IMR-90 (cell line): ENCODE results near the gene TBC1D16. TPM values are rescaled to one million over a fixed set of nuclear protein-coding genes. Genes with fewer than 3 reads are reported as not detected.

Source experiments
- ATAC-seq: fragments of 200-7000 bp; cut with Tn5 transposase; 2 replicates; pipeline ENCODE4 v1.9.1; 2020; ENCODE audit warnings: low read depth, mild to moderate bottlenecking, moderate library complexity
- BruUV-seq: library from RNA; stranded (reverse); fragments of 400-500 nt; replicated peaks from 2 replicates; lab custom pipeline; 2021; lab: Mats Ljungman, UMichigan
- CTCF ChIA-PET: fragments of 300-600 bp; formaldehyde crosslinking; extraction: SDS; loops from one replicate; lab custom pipeline; 2021; ENCODE audit warnings: antibody characterized with exemption; lab: Yijun Ruan, JAX
- POLR2A ChIA-PET: fragments of 300-600 bp; sonication (Branson Sonifier 250); formaldehyde crosslinking; loops from one replicate; lab custom pipeline; 2022; ENCODE audit warnings: antibody characterized with exemption; ENCODE audit not compliant: unreplicated experiment; lab: Charles Lee
- DNase-seq: peaks from one replicate; pipeline ENCODE4 v3.0.0; 2013
- H2AFZ ChIP-seq: replicated peaks from 2 replicates; pipeline ENCODE3; 2013; ENCODE audit warnings: low read length, mild to moderate bottlenecking; ENCODE audit not compliant: poor library complexity
- H2AK5ac ChIP-seq: 2 replicates; pipeline ENCODE4 v1.6.1; 2013; ENCODE audit warnings: low read depth, low read length, inconsistent platforms
- H2AK9ac ChIP-seq: replicated peaks from 2 replicates; pipeline ENCODE3; 2013; ENCODE audit warnings: mild to moderate bottlenecking, low read depth, low read length, moderate library complexity; ENCODE audit not compliant: poor library complexity
- H2BK120ac ChIP-seq: 2 replicates; pipeline ENCODE4 v1.6.1; 2013; ENCODE audit warnings: low read depth, low read length, inconsistent platforms
- H2BK15ac ChIP-seq: 3 replicates; pipeline ENCODE4 v1.6.1; 2013; ENCODE audit warnings: low read depth, low read length, inconsistent platforms
- H2BK20ac ChIP-seq: 2 replicates; pipeline ENCODE4 v1.6.1; 2013; ENCODE audit warnings: low read depth, mild to moderate bottlenecking, inconsistent platforms, low read length, moderate library complexity
- H2BK5ac ChIP-seq: 2 replicates; pipeline ENCODE4 v1.6.1; 2013; ENCODE audit warnings: mild to moderate bottlenecking, low read depth, low read length, inconsistent platforms; ENCODE audit not compliant: poor library complexity, severe bottlenecking
- H3K14ac ChIP-seq: replicated peaks from 2 replicates; pipeline ENCODE4 v1.6.1; 2013; ENCODE audit warnings: low read depth, low read length, inconsistent platforms
- H3K18ac ChIP-seq: 2 replicates; pipeline ENCODE4 v1.6.1; 2013; ENCODE audit warnings: low read depth, low read length, control low read depth
- H3K23ac ChIP-seq: 2 replicates; pipeline ENCODE4 v1.6.1; 2013; ENCODE audit warnings: low read depth, low read length, inconsistent platforms
- H3K27ac ChIP-seq: 2 replicates; pipeline ENCODE4 v1.5.1; 2013; ENCODE audit warnings: mild to moderate bottlenecking, control low read depth, low read length; ENCODE audit not compliant: insufficient read depth
- H3K27me3 ChIP-seq: 2 replicates; pipeline ENCODE4 v1.6.1; 2013; ENCODE audit warnings: low read length; ENCODE audit not compliant: control insufficient read depth, insufficient read depth
- H3K36me3 ChIP-seq: 2 replicates; pipeline ENCODE4 v1.6.1; 2013; ENCODE audit warnings: low read length, mixed read lengths; ENCODE audit not compliant: control insufficient read depth, insufficient read depth
- H3K4ac ChIP-seq: 2 replicates; pipeline ENCODE4 v1.6.1; 2013; ENCODE audit warnings: low read depth, low read length, inconsistent platforms
- H3K4me1 ChIP-seq: 2 replicates; pipeline ENCODE4 v1.6.1; 2013; ENCODE audit warnings: low read length, mixed read lengths; ENCODE audit not compliant: control insufficient read depth, insufficient read depth
- H3K4me2 ChIP-seq: 2 replicates; pipeline ENCODE4 v1.6.1; 2013; ENCODE audit warnings: low read depth, mild to moderate bottlenecking, control low read depth, low read length, moderate library complexity
- H3K4me3 ChIP-seq: 2 replicates; pipeline ENCODE4 v1.5.1; 2013; ENCODE audit warnings: low read depth, mild to moderate bottlenecking, control low read depth, low read length, moderate library complexity; ENCODE audit not compliant: insufficient read depth
- H3K56ac ChIP-seq: 2 replicates; pipeline ENCODE4 v1.6.1; 2013; ENCODE audit warnings: low read length, inconsistent platforms; ENCODE audit not compliant: insufficient read depth; ENCODE audit errors: extremely low read depth
- H3K79me1 ChIP-seq, 2 experiments: 2 replicates each; pipeline ENCODE4 v1.6.1; 2013; ENCODE audit warnings: low read length in 2 of 2, inconsistent platforms in 1 of 2, low read depth in 1 of 2
- H3K9ac ChIP-seq: 2 replicates; pipeline ENCODE4 v1.6.1; 2013; ENCODE audit warnings: low read depth, low read length, control low read depth
- H3K9me1 ChIP-seq: 2 replicates; pipeline ENCODE4 v1.6.1; 2013; ENCODE audit warnings: low read length, inconsistent platforms; ENCODE audit not compliant: insufficient read depth
- H3K9me3 ChIP-seq: 2 replicates; pipeline ENCODE4 v1.6.1; 2013; ENCODE audit warnings: low read length; ENCODE audit not compliant: control insufficient read depth, insufficient read depth
- H4K20me1 ChIP-seq: 2 replicates; pipeline ENCODE4 v1.6.1; 2013; ENCODE audit warnings: low read length, inconsistent platforms; ENCODE audit not compliant: insufficient read depth
- H4K5ac ChIP-seq: 2 replicates; pipeline ENCODE4 v1.6.1; 2013; ENCODE audit warnings: mild to moderate bottlenecking, low read depth, low read length, control low read depth
- H4K8ac ChIP-seq, 2 experiments: 2 replicates each; pipeline ENCODE4 v1.6.1; 2013; ENCODE audit warnings: low read depth in 2 of 2, low read length in 2 of 2, control low read depth in 1 of 2, inconsistent platforms in 1 of 2
- H4K91ac ChIP-seq: 2 replicates; pipeline ENCODE4 v1.6.1; 2013; ENCODE audit warnings: low read depth, low read length, inconsistent platforms; ENCODE audit not compliant: insufficient read depth
- BHLHE40 ChIP-seq: fragments of 150-350 bp; IDR thresholded peaks from 2 replicates; pipeline ENCODE4 v1.6.1; 2016; ENCODE audit warnings: mild to moderate bottlenecking, low read depth, low read length
- CEBPB ChIP-seq: IDR thresholded peaks from 2 replicates; pipeline ENCODE4 v1.6.1; 2012; ENCODE audit warnings: low read depth, low read length, improper control_type of control experiment
- CHD1 ChIP-seq: IDR thresholded peaks from 2 replicates; pipeline ENCODE4 v1.6.1; 2012; ENCODE audit warnings: low read depth, low read length, improper control_type of control experiment
- CTCF ChIP-seq: conservative IDR thresholded peaks from 2 replicates; pipeline ENCODE4 v1.5.1; 2012; ENCODE audit warnings: mild to moderate bottlenecking, low read depth, low read length, improper control_type of control experiment
- MAFK ChIP-seq: IDR thresholded peaks from 2 replicates; pipeline ENCODE4 v1.6.1; 2012; ENCODE audit warnings: low read depth, low read length, improper control_type of control experiment
- MAZ ChIP-seq: IDR thresholded peaks from 2 replicates; pipeline ENCODE4 v1.6.1; 2012; ENCODE audit warnings: low read depth, mild to moderate bottlenecking, low read length, improper control_type of control experiment, moderate library complexity, borderline replicate concordance
- MXI1 ChIP-seq: IDR thresholded peaks from 2 replicates; pipeline ENCODE4 v1.6.1; 2012; ENCODE audit warnings: low read depth, mild to moderate bottlenecking, low read length, moderate library complexity, borderline replicate concordance
- NFE2L2 ChIP-seq: fragments of 150-350 bp; IDR thresholded peaks from 2 replicates; pipeline ENCODE4 v1.6.1; 2016; ENCODE audit warnings: low read depth, mild to moderate bottlenecking, low read length
- POLR2A ChIP-seq: IDR thresholded peaks from 2 replicates; pipeline ENCODE4 v1.6.1; 2012; ENCODE audit warnings: mild to moderate bottlenecking, low read depth, low read length
- RAD21 ChIP-seq: IDR thresholded peaks from 2 replicates; pipeline ENCODE4 v1.6.1; 2012; ENCODE audit warnings: low read length, improper control_type of control experiment
- RCOR1 ChIP-seq: IDR thresholded peaks from 2 replicates; pipeline ENCODE4 v1.6.1; 2012; ENCODE audit warnings: mild to moderate bottlenecking, low read length, improper control_type of control experiment; ENCODE audit not compliant: insufficient replicate concordance
- RFX5 ChIP-seq: IDR thresholded peaks from 2 replicates; pipeline ENCODE4 v1.8.0; 2012; ENCODE audit warnings: low read depth, mild to moderate bottlenecking, low read length, moderate library complexity
- SMC3 ChIP-seq: fragments of 150-350 bp; IDR thresholded peaks from 2 replicates; pipeline ENCODE4 v1.6.1; 2016; ENCODE audit warnings: low read depth, mild to moderate bottlenecking, antibody characterized with exemption, low read length, moderate library complexity
- USF2 ChIP-seq: fragments of 150-350 bp; IDR thresholded peaks from 2 replicates; pipeline ENCODE4 v1.6.1; 2017; ENCODE audit warnings: mild to moderate bottlenecking, antibody characterized with exemption, low read length, low read depth
- WGBS, 2 experiments: methylation state at CpG; one replicate each; pipeline versions ENCODE4 v1.1.5 to v1.1.7; 2013; ENCODE audit warnings: missing lambda C conversion rate in 2 of 2; ENCODE audit not compliant: insufficient read length in 1 of 2; ENCODE audit errors: extremely low coverage in 2 of 2; 5-methylcytosine and 5-hydroxymethylcytosine counted together
- dilution Hi-C: fragments of 300-500 bp; cut with HindIII; formaldehyde crosslinking; loops from one replicate; pipeline ENCODE4 v1.14.3; 2018; ENCODE audit warnings: low sequenced_read_pairs; ENCODE audit not compliant: unreplicated experiment
- in situ Hi-C: fragments of 300-500 bp; cut with MboI; formaldehyde crosslinking; loops from 3 replicates; pipeline ENCODE4 v1.14.3; 2019; ENCODE audit warnings: low sequenced_read_pairs, inconsistent platforms, mixed read lengths
- intact Hi-C: fragments of 100-400 bp; cut with micrococcal nuclease; formaldehyde crosslinking; loops from 2 replicates; pipeline ENCODE4 v1.10.0; 2022
- polyA plus RNA-seq, 3 experiments: library from polyadenylated mRNA; depleted of rRNA; stranded (reverse); fragments of >200 nt; gene quantifications; 2 replicates each; pipeline ENCODE4 v1.2.3, GENCODE V29; 2012; ENCODE audit warnings: low replicate concordance in 1 of 3
- total RNA-seq: library from RNA; depleted of rRNA; stranded (reverse); fragments of >200 nt; gene quantifications from 2 replicates; pipeline ENCODE4 v1.2.3, GENCODE V29; 2012

TBC1D16 gene
- total and polyA plus RNA-seq, 2 of the 4 experiments (the other 2 are of a cell fraction) = 10.1 to 16.7 TPM

GRCh38 chr17:80005360-80006338, 30.0 kb downstream of the TBC1D16 start:
- no peak overlapping the region for H3K4me3 ChIP-seq
- H3K9ac ChIP-seq = no peak overlapping the region
- H4K5ac ChIP-seq = no peak overlapping the region
- no peak overlapping the region for H3K56ac ChIP-seq
- peak overlapping the region; percentile 60 for H2AFZ ChIP-seq
- H2BK20ac ChIP-seq = no peak overlapping the region
- H3K9me3 ChIP-seq = no peaks in the 10 kb centered on the region
- no peak overlapping the region for H3K4me2 ChIP-seq
- H3K18ac ChIP-seq = no peak overlapping the region
- no peaks in the 10 kb centered on the region for H3K27me3 ChIP-seq
- no peak overlapping the region for H2BK5ac ChIP-seq
- peak overlapping the region; percentile 52 for H2AK9ac ChIP-seq
- intact Hi-C loops (loop anchor here (5.0 kb wide), 2 partner anchors 77 to 257 kb away; partner anchors contain the start of gene RNF213), in situ Hi-C loops (no loop called here), dilution Hi-C loops (no loop called here)
- ATAC-seq = peak; percentile 87
- H3K23ac ChIP-seq = no peak overlapping the region
- no peak overlapping the region for H2AK5ac ChIP-seq
- peaks cover 0 to 19% of the 10 kb centered on the region in 2 experiments; a peak in 3 of 4 replicates for H3K79me1 ChIP-seq
- peaks cover 11% of the 10 kb centered on the region; the same call in 1 of the 2 replicates for H3K36me3 ChIP-seq
- H2BK120ac ChIP-seq = no peak overlapping the region
- no peak overlapping the region for H3K14ac ChIP-seq
- 17% methylated on average over 9 of the region's 37 CpGs; no CpG with 5 or more reads in 1 of the 2 experiments for WGBS, 2 experiments
- no peak overlapping the region for H4K8ac ChIP-seq
- peak; percentile 31 for DNase-seq
- peaks cover 23% of the 10 kb centered on the region for H4K20me1 ChIP-seq
- H3K4me1 ChIP-seq = no peaks in the 10 kb centered on the region; the same call in 1 of the 2 replicates
- BruUV-seq = no TSS peak
- CTCF ChIA-PET = interaction anchor here (0.6 to 1.0 kb wide), 3 partner anchors 9 to 209 kb away, joined by 3 to 4 read pairs (median 3); partner anchors contain the start of gene CBX8
- no peak overlapping the region for H3K27ac ChIP-seq
- H4K91ac ChIP-seq = no peak overlapping the region
- POLR2A ChIA-PET = no interaction called here
- no peak overlapping the region for H2BK15ac ChIP-seq
- no peaks in the 10 kb centered on the region for H3K9me1 ChIP-seq
- no peak overlapping the region for H3K4ac ChIP-seq
- TF ChIP-seq RFX5 = no peak
- no peak for TF ChIP-seq CEBPB
- no peak for TF ChIP-seq MAFK
- TF ChIP-seq NFE2L2 = no peak
- no peak for TF ChIP-seq USF2
- TF ChIP-seq CHD1 = no peak
- no peak for TF ChIP-seq MXI1
- peak; percentile 84 for TF ChIP-seq CTCF
- TF ChIP-seq POLR2A = no peak
- TF ChIP-seq RAD21 = peak; percentile 76
- TF ChIP-seq SMC3 = peak; percentile 55
- TF ChIP-seq MAZ = peak; percentile 42; the same call in 1 of the 2 replicates
- no peak for TF ChIP-seq RCOR1
- TF ChIP-seq BHLHE40 = no peak
